EH (cell line): ENCODE measurements around the gene CCDC85B.
A peak's percentile ranks its signal among the peaks of the same experiment; 100 is the strongest.

Source experiments
- DNase-seq: peaks from one replicate; pipeline ENCODE4 v3.0.0-alpha.2; 2015; ENCODE audit warnings: low read depth

The CCDC85B gene

GRCh38 chr11:65869643-65870306 is 20.7 kb upstream of the CCDC85B start:
- DNase-seq = no peak

- no peak for DNase-seq
These were observed 20.2 kb upstream of the CCDC85B start for GRCh38 chr11:65870307-65870658.

- DNase-seq = peak; percentile 41
These were observed 19.5 kb upstream of the CCDC85B start for GRCh38 chr11:65870706-65871681.

GRCh38 chr11:65871811-65872548 is 18.5 kb upstream of the CCDC85B start:
- peak; percentile 60 for DNase-seq

GRCh38 chr11:65872586-65873317 is 17.7 kb upstream of the CCDC85B start, which contains the start of gene EFEMP2:
Gene EFEMP2, minus strand, starts transcription at chr11:65872800. Its CDS starts 446 bp downstream, at chr11:65872354.
- peak; percentile 75 for DNase-seq

- peak; percentile 93 for DNase-seq
These were observed 16.9 kb upstream of the CCDC85B start for GRCh38 chr11:65873318-65874156.

- no peak for DNase-seq
These were observed 10.9 kb upstream of the CCDC85B start, which contains the start of gene CTSW for GRCh38 chr11:65879617-65880016. Gene CTSW, plus strand, starts transcription at chr11:65879837. Its CDS starts 18 bp downstream, at chr11:65879855.

GRCh38 chr11:65880027-65880426 is 10.4 kb upstream of the CCDC85B start:
- no peak for DNase-seq

- peak; percentile 41 for DNase-seq
These were observed 9.5 kb upstream of the CCDC85B start for GRCh38 chr11:65880844-65881421.

GRCh38 chr11:65882120-65883057 is 8.1 kb upstream of the CCDC85B start:
- no peak for DNase-seq

GRCh38 chr11:65883058-65883761 is 7.3 kb upstream of the CCDC85B start:
- DNase-seq = no peak

GRCh38 chr11:65883786-65884715 is 6.4 kb upstream of the CCDC85B start:
- DNase-seq = no peak

- peak; percentile 75 for DNase-seq
These were observed 5.8 kb upstream of the CCDC85B start for GRCh38 chr11:65884716-65885092.

- DNase-seq = no peak
These were observed 5.2 kb upstream of the CCDC85B start for GRCh38 chr11:65885231-65885630.

- no peak for DNase-seq
These were observed 4.5 kb upstream of the CCDC85B start for GRCh38 chr11:65885808-65886536.

- DNase-seq = no peak
These were observed 3.4 kb upstream of the CCDC85B start for GRCh38 chr11:65886826-65887722.
